H1 (cell line): ENCODE results near the gene KIF4A. TPM values are rescaled to one million over a fixed set of nuclear protein-coding genes. Genes with fewer than 3 reads are reported as not detected.

Source experiments
- CTCF ChIA-PET: fragments of 300-600 bp; sonication (Branson Sonifier 250); formaldehyde crosslinking; loops from one replicate; lab custom pipeline; 2021; ENCODE audit not compliant: partially characterized antibody; lab: Charles Lee
- POLR2A ChIA-PET: fragments of 300-600 bp; sonication (Branson Sonifier 250); formaldehyde crosslinking; loops from one replicate; lab custom pipeline; 2021; ENCODE audit warnings: inconsistent platforms; ENCODE audit not compliant: partially characterized antibody; lab: Charles Lee
- DNase-seq, 2 experiments: peaks; one replicate each; pipeline versions ENCODE4 v3.0.0 to v3.0.0-alpha.2; 2010 to 2022; ENCODE audit warnings: low spot score in 2 of 2, low read depth in 1 of 2, mixed read lengths in 1 of 2
- FAIRE-seq: peaks from 2 replicates; lab custom pipeline; 2011; peaks lifted over from hg19 to GRCh38; lab: Jason Lieb, UNC
- H2AFZ ChIP-seq: 2 replicates; pipeline ENCODE4 v1.8.1; 2012; ENCODE audit warnings: low read length, inconsistent platforms
- H2AK5ac ChIP-seq: 2 replicates; pipeline ENCODE4 v1.6.1; 2013; ENCODE audit warnings: low read depth, low read length
- H2BK120ac ChIP-seq: replicated peaks from 2 replicates; pipeline ENCODE3; 2013; ENCODE audit warnings: low read depth, low read length, inconsistent platforms
- H2BK12ac ChIP-seq: 2 replicates; pipeline ENCODE4 v1.6.1; 2013; ENCODE audit warnings: low read depth, low read length
- H2BK15ac ChIP-seq: 2 replicates; pipeline ENCODE4 v1.6.1; 2013; ENCODE audit warnings: low read length
- H2BK20ac ChIP-seq: 2 replicates; pipeline ENCODE4 v1.6.1; 2013; ENCODE audit warnings: low read length
- H2BK5ac ChIP-seq: 2 replicates; pipeline ENCODE4 v1.6.1; 2013; ENCODE audit warnings: low read depth, low read length
- H3K14ac ChIP-seq: 2 replicates; pipeline ENCODE4 v1.6.1; 2013; ENCODE audit warnings: inconsistent platforms; ENCODE audit not compliant: insufficient read length
- H3K18ac ChIP-seq: 2 replicates; pipeline ENCODE4 v1.6.1; 2013; ENCODE audit warnings: low read length; ENCODE audit errors: extremely low read depth
- H3K23ac ChIP-seq: 2 replicates; pipeline ENCODE4 v1.6.1; 2013; ENCODE audit warnings: inconsistent platforms; ENCODE audit not compliant: insufficient read length
- H3K23me2 ChIP-seq: 2 replicates; pipeline ENCODE4 v1.6.1; 2013; ENCODE audit warnings: low read depth, low read length
- H3K27ac ChIP-seq: 2 replicates; pipeline ENCODE4 v1.6.1; 2011; ENCODE audit warnings: low read depth, low read length, inconsistent platforms
- H3K27me3 ChIP-seq, 4 experiments: replicated peaks in 1 of 4; 1 replicate in 1 of 4; 2 replicates in 3 of 4; pipeline versions ENCODE4 v1.6.1 to v1.8.1; 2011 to 2013; ENCODE audit warnings: low read length in 3 of 4, mild to moderate bottlenecking in 3 of 4, inconsistent platforms in 2 of 4, mixed read lengths in 2 of 4, moderate library complexity in 1 of 4; ENCODE audit not compliant: control insufficient read depth in 3 of 4, insufficient read depth in 3 of 4; ENCODE audit errors: extremely low read depth in 1 of 4
- H3K36me3 ChIP-seq, 4 experiments: 2 replicates each; pipeline versions ENCODE4 v1.6.1 to v1.8.1; 2011 to 2013; ENCODE audit warnings: mild to moderate bottlenecking in 4 of 4, low read length in 3 of 4, moderate library complexity in 2 of 4, control low read depth in 1 of 4, inconsistent platforms in 1 of 4; ENCODE audit not compliant: insufficient read depth in 4 of 4, control insufficient read depth in 2 of 4
- H3K4ac ChIP-seq: replicated peaks from 2 replicates; pipeline ENCODE3; 2013; ENCODE audit warnings: low read length, low read depth, mixed read lengths, inconsistent platforms; ENCODE audit not compliant: insufficient read length
- H3K4me1 ChIP-seq, 4 experiments: replicated peaks in 1 of 4; 1 replicate in 1 of 4; 2 replicates in 3 of 4; pipeline versions ENCODE4 v1.6.1 to v1.8.1; 2011 to 2013; ENCODE audit warnings: low read length in 3 of 4, inconsistent platforms in 2 of 4, mixed read lengths in 1 of 4; ENCODE audit not compliant: insufficient read depth in 4 of 4, control insufficient read depth in 3 of 4
- H3K4me2 ChIP-seq, 2 experiments: 2 replicates each; pipeline versions ENCODE4 v1.6.1 to v1.8.1; 2011 to 2013; ENCODE audit warnings: low read depth in 2 of 2, low read length in 2 of 2, control low read depth in 1 of 2, inconsistent platforms in 1 of 2, mild to moderate bottlenecking in 1 of 2; ENCODE audit not compliant: insufficient read depth in 1 of 2
- H3K4me3 ChIP-seq, 4 experiments: fragments of 200-600, 300-600 bp in 1 of 4; sonication (generic), shearing (Covaris generic), sonication (Bioruptor Twin) in 1 of 4; 2 replicates each; pipeline versions ENCODE4 v1.5.1 to v1.8.1; 2011 to 2016; ENCODE audit warnings: low read length in 4 of 4, low read depth in 3 of 4, control low read depth in 2 of 4, inconsistent platforms in 2 of 4, mild to moderate bottlenecking in 2 of 4, mixed read lengths in 1 of 4, moderate library complexity in 1 of 4; ENCODE audit not compliant: insufficient read depth in 2 of 4; ENCODE audit errors: extremely low read depth in 1 of 4
- H3K56ac ChIP-seq: replicated peaks from 2 replicates; pipeline ENCODE3; 2013; ENCODE audit warnings: low read depth, mild to moderate bottlenecking, mixed read lengths, low read length, inconsistent platforms; ENCODE audit not compliant: insufficient read length
- H3K79me1 ChIP-seq: 2 replicates; pipeline ENCODE4 v1.6.1; 2013; ENCODE audit warnings: low read depth, low read length, control low read depth
- H3K79me2 ChIP-seq, 2 experiments: 2 replicates each; pipeline versions ENCODE4 v1.6.1 to v1.8.1; 2012 to 2013; ENCODE audit warnings: low read length in 2 of 2, mild to moderate bottlenecking in 2 of 2, inconsistent platforms in 1 of 2; ENCODE audit not compliant: insufficient read depth in 2 of 2, control insufficient read depth in 1 of 2
- H3K9ac ChIP-seq, 4 experiments: replicated peaks in 1 of 4; 1 replicate in 1 of 4; 2 replicates in 3 of 4; pipeline versions ENCODE4 v1.6.1 to v1.8.1; 2011 to 2013; ENCODE audit warnings: low read depth in 3 of 4, low read length in 3 of 4, control low read depth in 2 of 4, mild to moderate bottlenecking in 2 of 4, moderate library complexity in 2 of 4, inconsistent platforms in 1 of 4; ENCODE audit errors: extremely low read depth in 1 of 4
- H3K9me3 ChIP-seq, 2 experiments: 2 replicates each; pipeline versions ENCODE4 v1.6.1 to v1.8.1; 2012 to 2013; ENCODE audit warnings: mild to moderate bottlenecking in 2 of 2, moderate library complexity in 2 of 2, control low read depth in 1 of 2, inconsistent platforms in 1 of 2, low read depth in 1 of 2, low read length in 1 of 2, mixed read lengths in 1 of 2; ENCODE audit not compliant: insufficient read depth in 2 of 2
- H4K20me1 ChIP-seq, 2 experiments: replicated peaks in 1 of 2; 2 replicates each; pipeline versions ENCODE3 to v1.8.1; 2011 to 2013; ENCODE audit warnings: inconsistent platforms in 2 of 2, low read length in 2 of 2, mild to moderate bottlenecking in 1 of 2; ENCODE audit not compliant: insufficient read depth in 2 of 2, control insufficient read depth in 1 of 2
- H4K5ac ChIP-seq: 2 replicates; pipeline ENCODE4 v1.6.1; 2013; ENCODE audit warnings: low read length, low read depth, mixed read lengths, inconsistent platforms; ENCODE audit not compliant: insufficient read length
- H4K8ac ChIP-seq: 2 replicates; pipeline ENCODE4 v1.8.0; 2013; ENCODE audit warnings: mild to moderate bottlenecking, moderate library complexity, low read length, inconsistent platforms; ENCODE audit not compliant: insufficient read depth; ENCODE audit errors: extremely low read depth
- H4K91ac ChIP-seq: replicated peaks from 2 replicates; pipeline ENCODE3; 2013; ENCODE audit warnings: low read length, mixed read lengths, inconsistent platforms; ENCODE audit not compliant: insufficient read length
- FOSL1 ChIP-seq: IDR thresholded peaks from 2 replicates; pipeline ENCODE4 v1.6.1; 2011; ENCODE audit warnings: mild to moderate bottlenecking, low read depth, low read length, moderate library complexity; ENCODE audit not compliant: insufficient read depth
- WGBS, 2 experiments: shearing (Covaris generic) in 1 of 2; methylation state at CpG; one replicate each; pipeline versions ENCODE4 v1.1.6 to v1.1.7; 2013 to 2015; ENCODE audit warnings: low lambda C conversion rate in 2 of 2, mixed read lengths in 2 of 2, inconsistent platforms in 1 of 2, low coverage in 1 of 2, missing lambda C conversion rate in 1 of 2; ENCODE audit not compliant: insufficient replicate concordance in 2 of 2, insufficient coverage in 1 of 2, insufficient read length in 1 of 2; ENCODE audit errors: extremely low coverage in 1 of 2, missing lambda C conversion rate in 1 of 2; 5-methylcytosine and 5-hydroxymethylcytosine counted together
- polyA plus RNA-seq, 7 experiments: library from polyadenylated mRNA; depleted of rRNA in 3 of 7; stranded (reverse) in 5 of 7; unstranded in 2 of 7; fragments of >200 nt in 5 of 7; fragments of 200-250 nt in 2 of 7; gene quantifications; 1 replicate in 5 of 7; 2 replicates in 1 of 7; 4 replicates in 1 of 7; pipeline versions ENCODE4 v1.2.1 to v1.2.3, GENCODE V29; 2011 to 2013; ENCODE audit warnings: missing spikeins in 2 of 7, mixed read lengths in 2 of 7
- total RNA-seq: library from RNA; stranded (reverse); fragmentation: NEBNext Ultra II Directional; extraction: Animal tissue kit (Norgen Biotek cat#: 25700); gene quantifications from 2 replicates; pipeline ENCODE4 v1.2.1, GENCODE V29; 2021

The KIF4A gene
- total and polyA plus RNA-seq, 2 of the 8 experiments (the other 6 are each of a cell fraction or from before 2014, with no cell fraction given): 10.9 to 35.7 TPM

DNA sequence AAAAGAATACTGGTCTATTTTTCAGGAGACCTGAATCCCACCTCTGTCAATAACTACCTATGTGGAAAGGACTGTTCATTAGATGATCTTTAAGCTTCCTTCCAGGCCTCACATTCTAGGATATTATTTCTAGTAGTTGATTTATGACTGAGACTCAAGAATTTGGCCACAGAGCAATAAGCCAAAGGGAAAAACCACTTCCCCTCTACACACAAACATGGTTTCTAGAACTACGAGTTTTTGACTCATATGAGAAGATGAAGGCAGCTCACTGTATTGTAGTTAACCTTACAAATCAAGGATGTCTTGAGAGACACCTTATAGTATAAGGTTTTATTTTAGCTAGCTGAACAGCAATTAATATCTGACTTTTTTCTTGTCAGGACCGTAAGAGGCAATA, 96.3 kb downstream of the KIF4A start:
- Histone ChIP-seq H3K4me3 (no peak overlapping the region), H2AK5ac (no peak overlapping the region), H2AFZ (no peak overlapping the region), H2BK5ac (no peak overlapping the region), H3K18ac (no peak overlapping the region), H2BK12ac (no peak overlapping the region), H3K14ac (no peak overlapping the region), H4K5ac (no peak overlapping the region), H3K27me3 (no peaks in the 10 kb centered on the region), H3K23me2 (no peaks in the 10 kb centered on the region), H3K27ac (no peak overlapping the region), H2BK120ac (no peak overlapping the region), H3K79me2 (no peaks in the 10 kb centered on the region), H3K79me1 (no peaks in the 10 kb centered on the region), H3K9ac (no peak overlapping the region), H4K8ac (no peak overlapping the region), H3K4me2 (no peak overlapping the region), H2BK15ac (no peak overlapping the region), H4K91ac (no peak overlapping the region), H3K36me3 (peaks cover 0 to 13% (median 4%) of the 10 kb centered on the region in 4 experiments; a peak in 4 of 8 replicates), H3K4ac (no peak overlapping the region), H3K4me1 (no peaks in the 10 kb centered on the region), H3K56ac (no peak overlapping the region), H3K9me3 (no peaks in the 10 kb centered on the region), H4K20me1 (no peaks in the 10 kb centered on the region), H2BK20ac (no peak overlapping the region), H3K23ac (no peak overlapping the region)
- DNase-seq: no peak
- POLR2A ChIA-PET: no interaction called here
- no peak for TF ChIP-seq FOSL1
- no peak for FAIRE-seq
- CTCF ChIA-PET: no interaction called here
- 89% methylated on average over 2 of the region's 2 CpGs; no CpG with 5 or more reads in 1 of the 2 experiments for WGBS, 2 experiments
